T-cell (primary cell): ENCODE results near the gene CLEC16A. TPM values are rescaled to one million over a fixed set of nuclear protein-coding genes. Genes with fewer than 3 reads are reported as not detected.

Experiments used
- ATAC-seq, 4 experiments: fragments of 200-7000 bp in 3 of 4; fragments of 150-1000 bp in 1 of 4; cut with Tn5 transposase; replicated peaks in 1 of 4; 1 replicate in 3 of 4; 2 replicates in 1 of 4; pipeline ENCODE4 v1.10.0; 2021; ENCODE audit warnings: moderate library complexity in 3 of 4, mild to moderate bottlenecking in 2 of 4, moderate number of reproducible peaks in 1 of 4
- CTCF ChIA-PET, 2 donors: fragments of 300-600 bp; sonication (Branson Sonifier 250); formaldehyde crosslinking; loops; one replicate each; lab custom pipeline; 2022; ENCODE audit warnings: antibody characterized with exemption in 2 of 2; lab: Charles Lee
- POLR2A ChIA-PET, 2 donors: fragments of 300-600 bp; sonication (Branson Sonifier 250); formaldehyde crosslinking; loops; one replicate each; lab custom pipeline; 2022; ENCODE audit warnings: antibody characterized with exemption in 2 of 2; lab: Charles Lee
- DNase-seq, 35 experiments: peaks; one replicate each; pipeline versions ENCODE4 v3.0.0 to v3.0.0-alpha.2; 2013 to 2023
- H3K27ac ChIP-seq: one replicate; pipeline ENCODE4 v1.5.1; 2013; ENCODE audit warnings: low read length
- H3K27me3 ChIP-seq, 2 experiments: replicated peaks in 1 of 2; 1 replicate in 1 of 2; 2 replicates in 1 of 2; pipeline versions ENCODE4 v1.6.1 to v1.7.0; 2013; ENCODE audit warnings: low read length in 1 of 2, mixed read lengths in 1 of 2; ENCODE audit not compliant: control insufficient read depth in 2 of 2, insufficient read depth in 2 of 2; ENCODE audit errors: extremely low read depth in 1 of 2
- H3K36me3 ChIP-seq, 2 donors: 1 replicate in 1 of 2; 2 replicates in 1 of 2; pipeline versions ENCODE4 v1.6.1 to v1.7.0; 2013; ENCODE audit warnings: low read length in 1 of 2; ENCODE audit not compliant: control insufficient read depth in 2 of 2, insufficient read depth in 1 of 2; ENCODE audit errors: extremely low read depth in 1 of 2
- H3K4me1 ChIP-seq, 2 experiments: 1 replicate in 1 of 2; 2 replicates in 1 of 2; pipeline versions ENCODE4 v1.6.1 to v1.7.0; 2013; ENCODE audit warnings: low read length in 2 of 2, mixed read lengths in 1 of 2; ENCODE audit not compliant: insufficient read depth in 2 of 2, control insufficient read depth in 1 of 2; ENCODE audit errors: extremely low read depth in 1 of 2
- H3K4me3 ChIP-seq, 2 donors: 1 replicate in 1 of 2; 2 replicates in 1 of 2; pipeline versions ENCODE4 v1.5.1 to v1.7.0; 2013; ENCODE audit warnings: mild to moderate bottlenecking in 2 of 2, low read length in 1 of 2, moderate library complexity in 1 of 2; ENCODE audit not compliant: control insufficient read depth in 1 of 2; ENCODE audit errors: extremely low read depth in 1 of 2
- H3K9me3 ChIP-seq: 2 replicates; pipeline ENCODE4 v1.7.0; 2013
- H3K27ac Mint-ChIP-seq, 2 donors: one replicate each; pipeline ENCODE4 v1.8.0; 2020 to 2021; ENCODE audit warnings: mild to moderate bottlenecking in 2 of 2, mixed read lengths in 2 of 2
- H3K27me3 Mint-ChIP-seq, 2 donors: one replicate each; pipeline ENCODE4 v1.8.0; 2021 to 2022; ENCODE audit warnings: mixed read lengths in 2 of 2
- H3K36me3 Mint-ChIP-seq: one replicate; pipeline ENCODE4 v1.8.0; 2021; ENCODE audit warnings: mixed read lengths
- H3K4me1 Mint-ChIP-seq, 3 donors: one replicate each; pipeline ENCODE4 v1.8.0; 2020 to 2022; ENCODE audit warnings: mixed read lengths in 3 of 3, mild to moderate bottlenecking in 1 of 3
- H3K4me3 Mint-ChIP-seq, 3 donors: one replicate each; pipeline ENCODE4 v1.8.0; 2020 to 2022; ENCODE audit warnings: mild to moderate bottlenecking in 3 of 3, mixed read lengths in 3 of 3, moderate library complexity in 3 of 3
- H3K9me3 Mint-ChIP-seq, 3 donors: one replicate each; pipeline ENCODE4 v1.8.0; 2020 to 2022; ENCODE audit warnings: mixed read lengths in 3 of 3
- WGBS: methylation state at CpG from one replicate; pipeline ENCODE4 v1.1.5; 2013; ENCODE audit warnings: missing lambda C conversion rate; ENCODE audit not compliant: insufficient coverage; 5-methylcytosine and 5-hydroxymethylcytosine counted together
- total RNA-seq, 35 experiments: library from RNA in 6 of 35; stranded (reverse) in 6 of 35; fragments of 120-200 nt in 1 of 35; gene quantifications; one replicate each; pipeline versions ENCODE4 v1.2.1 to v1.2.4 and lab custom pipeline; 2013 to 2026

Gene CLEC16A
- total RNA-seq, 5 donors from 2014 or later (not counting 1 experiment from before 2014, with no cell fraction given), result 27.4 to 34.6 (median 28.7) TPM

DNA sequence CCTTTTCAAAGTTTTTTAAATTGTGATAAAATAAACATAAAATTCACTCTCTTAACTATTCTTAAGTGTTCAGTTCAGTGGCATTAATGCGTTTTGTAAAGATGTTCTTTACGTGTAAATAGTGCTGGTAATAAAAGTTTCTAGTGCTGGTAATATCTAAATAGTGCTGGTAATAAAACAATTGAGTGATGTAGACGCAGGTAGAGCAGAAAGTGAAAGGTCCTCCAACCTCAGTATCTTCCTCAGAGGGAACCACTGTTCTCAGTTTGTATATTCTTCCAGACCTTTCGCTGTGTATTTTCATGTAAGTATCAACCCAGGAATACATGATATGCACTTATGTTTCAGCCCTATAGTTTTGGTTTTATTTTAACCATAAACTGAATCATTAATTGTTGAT, 53.1 kb downstream of the CLEC16A start:
- Mint-ChIP-seq H3K36me3 (peaks cover 63% of the 10 kb centered on the region), H3K27me3 (no peaks in the 10 kb centered on the region), H3K4me3 (no peak overlapping the region), H3K4me1 (peaks cover 3 to 4% (median 4%) of the 10 kb centered on the region in 3 donors), H3K9me3 (no peaks in the 10 kb centered on the region), H3K27ac (no peak overlapping the region)
- H3K36me3 ChIP-seq, result peaks cover 17 to 30% of the 10 kb centered on the region in 2 donors
- no peak overlapping the region for H3K27ac ChIP-seq
- no peak for ATAC-seq
- H3K4me3 ChIP-seq, result no peak overlapping the region
- DNase-seq, result no peak
- H3K27me3 ChIP-seq, result no peaks in the 10 kb centered on the region
- no peaks in the 10 kb centered on the region for H3K4me1 ChIP-seq
- POLR2A ChIA-PET, result no interaction called here
- no CpG with 5 or more reads among the region's 4 CpGs for WGBS
- H3K9me3 ChIP-seq, result no peaks in the 10 kb centered on the region
- CTCF ChIA-PET, result no interaction called here

- H3K27ac ChIP-seq, result no peak overlapping the region
- H3K4me1 ChIP-seq, result no peaks in the 10 kb centered on the region
- H3K4me3 ChIP-seq, result no peak overlapping the region
- no peak overlapping the region for H3K27ac Mint-ChIP-seq
- H3K27me3 Mint-ChIP-seq, result no peaks in the 10 kb centered on the region
- no peaks in the 10 kb centered on the region for H3K27me3 ChIP-seq
- no peak for DNase-seq
- no peaks in the 10 kb centered on the region for H3K4me1 Mint-ChIP-seq
- ChIA-PET CTCF (no interaction called here), POLR2A (interaction anchor here in 1 of 2 donors (0.7 kb wide), 1 partner anchor 28 kb away, joined by 3 read pairs; no protein-coding TSS in a partner anchor)
- no peaks in the 10 kb centered on the region for H3K9me3 ChIP-seq
- H3K36me3 Mint-ChIP-seq, result peaks cover 65% of the 10 kb centered on the region
- no peaks in the 10 kb centered on the region for H3K9me3 Mint-ChIP-seq
- WGBS, result no CpG with 5 or more reads among the region's 3 CpGs
- no peak for ATAC-seq
- peaks cover 20 to 27% of the 10 kb centered on the region in 2 donors for H3K36me3 ChIP-seq
- no peak overlapping the region for H3K4me3 Mint-ChIP-seq
Observed at GRCh38 chr16:10999300-10999699, 54.9 kb downstream of the CLEC16A start.

DNA sequence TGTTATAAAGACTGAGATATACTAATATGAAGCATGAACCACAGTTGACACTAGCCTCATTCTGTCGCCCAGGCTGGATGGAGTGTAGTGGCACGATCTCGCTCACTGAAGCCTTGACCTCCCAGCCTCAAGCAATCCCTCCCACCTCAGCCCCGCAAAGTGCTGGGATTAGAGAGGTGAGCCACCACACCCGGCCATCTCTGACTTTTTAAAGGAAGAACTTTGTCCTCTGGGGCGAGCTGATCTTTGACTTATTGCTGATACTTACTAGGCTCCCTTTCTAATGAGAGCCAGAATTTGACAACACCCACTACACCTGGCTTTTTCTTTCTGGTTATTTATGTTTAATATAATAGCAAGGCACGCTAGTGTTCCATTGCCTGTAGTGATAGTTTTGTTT, 57.2 kb downstream of the CLEC16A start:
- Mint-ChIP-seq H3K4me1 (no peaks in the 10 kb centered on the region), H3K27ac (no peak overlapping the region), H3K9me3 (no peaks in the 10 kb centered on the region), H3K36me3 (peaks cover 57% of the 10 kb centered on the region), H3K27me3 (no peaks in the 10 kb centered on the region), H3K4me3 (no peak overlapping the region)
- CTCF ChIA-PET, result no interaction called here
- POLR2A ChIA-PET, result no interaction called here
- Histone ChIP-seq H3K4me3 (no peak overlapping the region), H3K27ac (no peak overlapping the region), H3K27me3 (no peaks in the 10 kb centered on the region), H3K9me3 (no peaks in the 10 kb centered on the region), H3K4me1 (no peaks in the 10 kb centered on the region), H3K36me3 (peaks cover 28 to 29% of the 10 kb centered on the region in 2 donors)
- ATAC-seq, result no peak
- no CpG with 5 or more reads among the region's 7 CpGs for WGBS
- no peak for DNase-seq

GRCh38 chr16:11003141-11003540, 58.8 kb downstream of the CLEC16A start:
- H3K27ac Mint-ChIP-seq, result no peak overlapping the region
- ATAC-seq (no peak), DNase-seq (no peak)
- H3K27me3 Mint-ChIP-seq, result no peaks in the 10 kb centered on the region
- CTCF ChIA-PET, result no interaction called here
- H3K9me3 Mint-ChIP-seq, result no peaks in the 10 kb centered on the region
- 95% methylated on average over 9 of the region's 16 CpGs for WGBS
- H3K27ac ChIP-seq, result no peak overlapping the region
- POLR2A ChIA-PET, result interaction anchor here in 1 of 2 donors (0.6 kb wide), 1 partner anchor 1317 kb away, joined by 4 read pairs; no protein-coding TSS in a partner anchor
- H3K4me1 Mint-ChIP-seq, result peaks cover 0 to 6% (median 0%) of the 10 kb centered on the region in 3 donors
- no peaks in the 10 kb centered on the region for H3K27me3 ChIP-seq
- H3K4me1 ChIP-seq, result no peaks in the 10 kb centered on the region
- H3K4me3 Mint-ChIP-seq, result no peak overlapping the region
- H3K9me3 ChIP-seq, result no peaks in the 10 kb centered on the region
- H3K36me3 ChIP-seq, result peaks cover 28 to 32% of the 10 kb centered on the region in 2 donors
- H3K4me3 ChIP-seq, result no peak overlapping the region
- H3K36me3 Mint-ChIP-seq, result peaks cover 48% of the 10 kb centered on the region

DNA sequence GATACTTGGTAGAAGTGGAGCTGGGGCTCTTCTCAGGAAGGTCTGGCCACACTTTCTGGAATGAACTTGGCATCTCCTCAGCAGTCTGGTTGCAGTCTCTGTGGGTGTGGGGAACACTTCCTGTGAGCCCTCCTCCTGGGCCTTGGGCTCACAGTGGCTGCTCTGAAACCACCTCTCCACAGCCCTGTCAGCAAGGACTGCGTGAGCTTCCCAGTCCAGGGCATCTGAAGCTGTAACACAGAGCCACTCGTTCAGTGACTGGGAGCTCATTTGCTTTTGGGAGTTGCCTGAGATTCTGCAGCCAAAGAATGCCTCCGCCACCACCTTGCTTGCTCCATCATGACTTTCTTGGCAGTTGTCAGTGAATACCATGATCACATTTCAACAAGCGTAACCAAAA, 60.0 kb downstream of the CLEC16A start:
- Mint-ChIP-seq H3K27me3 (no peaks in the 10 kb centered on the region), H3K9me3 (no peaks in the 10 kb centered on the region), H3K36me3 (peaks cover 48% of the 10 kb centered on the region), H3K27ac (no peak overlapping the region), H3K4me3 (no peak overlapping the region), H3K4me1 (peaks cover 0 to 6% (median 0%) of the 10 kb centered on the region in 3 donors)
- 95% methylated on average over 4 of the region's 4 CpGs for WGBS
- Histone ChIP-seq H3K27me3 (no peaks in the 10 kb centered on the region), H3K4me1 (no peaks in the 10 kb centered on the region), H3K4me3 (no peak overlapping the region), H3K36me3 (peaks cover 28 to 33% of the 10 kb centered on the region in 2 donors), H3K9me3 (no peaks in the 10 kb centered on the region), H3K27ac (no peak overlapping the region)
- ChIA-PET POLR2A (no interaction called here), CTCF (no interaction called here)
- DNase-seq (no peak), ATAC-seq (no peak)

DNA sequence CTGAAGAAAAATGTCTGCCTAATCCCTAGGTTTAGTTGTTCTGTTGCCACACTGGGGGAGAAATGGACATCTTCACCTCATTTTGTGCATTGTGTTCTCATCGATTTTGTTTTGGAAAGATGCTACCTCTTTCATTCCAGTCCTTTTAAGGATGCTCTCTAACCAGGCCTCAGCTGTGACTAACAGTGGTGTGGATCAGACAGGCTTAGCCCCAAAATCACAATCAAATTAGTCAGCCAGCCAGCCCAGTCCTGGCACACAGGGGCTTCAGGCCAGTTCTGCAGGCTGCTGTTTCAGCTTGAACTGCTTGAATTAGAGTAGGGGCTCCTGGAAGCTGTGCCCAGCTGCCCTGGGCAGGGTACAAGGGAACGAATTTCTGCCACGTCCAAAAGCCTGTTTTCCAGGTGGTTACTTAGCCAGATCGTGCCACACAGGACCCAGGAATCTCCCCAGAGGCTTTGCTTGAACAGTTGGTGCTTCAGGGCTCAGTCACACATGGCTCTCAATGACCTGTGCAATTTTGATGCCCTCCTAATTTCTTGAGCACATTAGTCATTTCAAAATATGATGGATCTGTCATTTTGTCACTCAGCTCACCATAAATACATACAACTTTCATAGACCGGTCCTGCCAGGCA, 60.7 kb downstream of the CLEC16A start:
- Histone ChIP-seq H3K36me3 (peaks cover 30 to 35% of the 10 kb centered on the region in 2 donors), H3K27ac (no peak overlapping the region), H3K4me3 (no peak overlapping the region), H3K27me3 (no peaks in the 10 kb centered on the region), H3K4me1 (no peaks in the 10 kb centered on the region), H3K9me3 (no peaks in the 10 kb centered on the region)
- Mint-ChIP-seq H3K36me3 (peaks cover 45% of the 10 kb centered on the region), H3K27me3 (no peaks in the 10 kb centered on the region), H3K4me1 (peaks cover 0 to 6% (median 0%) of the 10 kb centered on the region in 3 donors), H3K4me3 (no peak overlapping the region), H3K9me3 (no peaks in the 10 kb centered on the region), H3K27ac (no peak overlapping the region)
- DNase-seq (no peak), ATAC-seq (no peak)
- ChIA-PET CTCF (no interaction called here), POLR2A (no interaction called here)
- WGBS, result 90% methylated on average over 3 of the region's 5 CpGs
